GM21515 (cell line): Measurements from ENCODE around the gene CENPU.

Source experiments
- ATAC-seq: cut with Tn5 transposase; IDR thresholded peaks from one replicate; pipeline ENCODE4 v1.9.1; 2021; ENCODE audit not compliant: unreplicated experiment

Gene CENPU

DNA sequence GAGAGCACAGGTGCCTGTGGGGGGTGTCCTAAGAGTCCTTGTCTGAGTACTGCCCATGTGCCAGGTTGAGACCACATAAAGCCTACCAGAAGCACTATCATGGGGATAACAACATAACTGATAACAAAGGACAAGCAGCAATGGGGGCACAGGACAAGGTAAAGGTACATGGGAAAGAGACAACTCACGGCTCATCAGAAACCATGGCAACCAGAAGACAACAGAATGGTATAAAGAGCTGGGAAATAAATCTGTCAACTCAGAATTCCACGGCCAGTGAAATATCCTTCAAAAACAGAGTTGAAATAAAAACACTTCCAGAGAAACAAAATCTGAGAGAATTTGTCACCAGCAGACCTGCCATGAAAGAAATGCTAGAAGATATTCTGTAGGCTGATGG lies 20.0 kb downstream of the CENPU start:
- no peak for ATAC-seq

DNA sequence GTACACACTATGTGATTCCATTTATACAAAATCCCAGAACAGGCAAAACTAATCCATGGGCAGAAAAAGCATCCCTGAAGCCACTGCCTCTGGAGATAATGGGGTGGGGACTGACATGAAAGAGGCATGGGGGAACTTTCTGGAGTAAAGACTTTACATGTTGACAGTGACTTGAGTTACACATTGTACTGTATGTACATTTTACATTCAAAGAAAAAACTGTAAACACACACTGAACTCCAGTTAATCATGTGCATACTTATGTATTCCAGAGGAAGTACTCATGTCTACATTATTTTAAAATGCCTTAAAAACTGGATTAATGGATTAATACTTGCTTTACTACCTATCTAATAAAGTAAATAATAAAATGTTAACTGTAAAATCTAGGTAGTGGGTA lies 21.6 kb downstream of the CENPU start:
- ATAC-seq, result no peak

DNA sequence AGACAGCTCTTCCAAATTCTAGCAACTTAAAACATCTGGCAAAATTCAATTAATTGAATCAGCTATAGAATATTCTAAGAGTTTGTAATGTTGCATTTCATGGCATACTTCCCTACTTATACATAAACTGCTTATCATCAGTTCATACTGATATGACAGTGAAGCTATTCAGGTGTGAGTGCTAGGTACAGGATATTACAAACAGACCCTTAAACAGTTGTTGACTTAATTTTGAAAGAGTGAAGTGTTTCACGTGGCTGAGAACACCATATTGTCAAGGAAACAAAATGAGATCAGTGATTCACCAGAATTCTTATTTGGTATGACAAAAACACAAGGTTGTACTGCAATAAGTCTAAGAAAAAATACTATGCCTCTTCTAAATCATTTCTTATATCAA lies 27.4 kb downstream of the CENPU start:
- no peak for ATAC-seq

DNA sequence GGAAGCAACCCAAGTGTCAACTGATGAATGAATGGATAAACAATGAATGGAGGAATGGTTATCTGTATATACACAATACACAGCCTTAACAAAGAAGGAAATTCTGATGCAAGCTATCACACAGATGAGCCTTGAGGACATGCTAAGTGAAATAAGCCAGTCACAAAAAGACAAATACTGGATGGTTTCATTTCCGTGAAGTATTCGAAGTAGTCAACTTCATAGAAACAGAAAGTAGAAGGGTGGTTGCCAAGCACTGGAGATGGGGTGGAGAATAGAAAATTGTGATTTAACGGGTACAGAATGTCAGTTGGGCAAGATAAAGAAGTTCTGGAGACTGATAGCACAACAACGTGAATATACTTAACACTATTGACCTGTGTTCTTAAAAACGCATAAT lies 28.2 kb downstream of the CENPU start:
- ATAC-seq, result no peak

DNA sequence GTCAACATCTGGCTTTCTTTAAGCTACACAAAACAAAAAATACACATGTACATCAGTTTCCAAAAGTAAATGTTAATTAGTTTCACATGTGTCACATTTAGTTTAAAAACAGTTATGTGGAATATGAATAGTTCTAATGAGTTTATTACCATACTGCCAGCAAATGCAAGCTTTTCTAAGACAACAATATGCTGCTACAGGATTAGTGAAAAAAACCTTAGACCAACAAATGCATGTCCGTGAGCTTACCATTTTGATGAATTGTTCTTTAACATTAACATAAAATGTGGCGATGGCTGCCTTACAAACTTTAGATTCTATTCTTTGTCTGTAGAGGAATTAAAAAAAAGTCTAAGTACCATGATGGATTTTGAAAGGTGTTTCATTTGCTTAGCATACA lies 31.8 kb downstream of the CENPU start:
- no peak for ATAC-seq

DNA sequence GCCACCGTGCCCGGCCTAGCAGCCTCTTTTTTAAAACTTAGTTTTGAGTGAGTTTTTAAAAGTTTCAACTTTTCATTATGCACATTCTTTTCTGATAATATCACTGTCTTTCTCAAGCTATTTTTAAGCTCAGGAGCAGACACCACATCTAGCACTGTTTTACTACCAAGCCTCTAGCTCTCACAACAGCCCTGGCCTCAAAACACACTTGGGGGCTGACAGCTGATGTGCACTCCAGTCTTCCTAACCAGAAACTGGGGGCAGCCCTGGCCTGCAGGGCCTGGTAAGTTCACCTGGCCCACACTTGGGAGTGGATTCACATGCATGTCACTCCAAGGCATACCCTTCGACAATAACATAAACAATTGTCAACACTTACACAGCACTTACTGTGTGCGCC lies 34.0 kb downstream of the CENPU start:
- no peak for ATAC-seq

DNA sequence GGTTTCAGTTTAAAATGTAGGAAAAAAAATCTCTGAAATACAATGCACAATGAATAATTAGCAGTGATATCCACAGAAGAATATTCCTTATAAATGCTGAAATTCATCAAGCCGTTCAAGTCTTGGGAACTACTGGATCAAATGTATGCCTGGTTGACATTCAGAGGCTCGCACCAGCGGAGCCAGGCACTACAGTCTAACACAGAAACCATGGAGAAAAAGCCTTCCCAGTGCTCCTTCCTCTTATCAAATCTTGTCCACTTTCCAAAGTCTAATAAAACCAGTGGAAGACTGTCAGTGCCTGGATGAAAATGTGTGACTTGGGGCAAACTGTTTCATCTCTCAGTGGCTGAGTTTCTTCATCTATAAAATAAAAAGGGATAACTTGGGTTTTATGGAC lies 35.9 kb downstream of the CENPU start:
- no peak for ATAC-seq

DNA sequence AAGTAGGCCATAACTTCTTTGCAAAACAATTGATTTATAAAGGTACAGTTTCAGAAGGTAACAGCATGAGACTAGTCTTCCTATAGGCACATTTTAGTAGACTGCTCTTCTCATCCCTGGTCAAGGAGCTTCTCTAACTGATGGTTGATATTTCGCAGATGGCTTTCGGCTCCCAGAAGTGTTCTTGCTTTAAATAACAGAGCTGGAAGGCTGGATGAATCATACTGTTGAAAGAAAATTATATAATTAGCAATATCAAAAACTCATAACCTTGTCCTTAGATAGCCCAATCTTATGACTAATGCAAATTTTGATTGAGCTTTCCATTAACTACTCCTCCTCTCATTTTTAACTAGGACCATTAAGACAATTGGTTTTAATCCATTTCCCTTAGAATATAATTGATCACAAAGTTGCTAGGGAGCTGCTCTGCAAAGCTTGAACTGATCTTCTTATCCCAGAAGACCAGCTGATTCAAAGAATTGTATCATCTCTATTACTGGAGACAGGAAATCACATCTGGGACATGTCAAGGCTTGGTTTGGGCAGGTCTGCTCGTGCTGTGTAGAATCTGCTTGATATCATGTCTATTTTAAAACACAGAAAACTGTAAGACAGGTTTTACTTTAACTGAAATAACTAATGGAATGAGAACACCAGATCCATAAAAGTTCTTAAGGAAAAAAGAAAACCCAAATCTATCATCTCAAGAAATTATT lies 38.6 kb downstream of the CENPU start:
- ATAC-seq, result no peak

DNA sequence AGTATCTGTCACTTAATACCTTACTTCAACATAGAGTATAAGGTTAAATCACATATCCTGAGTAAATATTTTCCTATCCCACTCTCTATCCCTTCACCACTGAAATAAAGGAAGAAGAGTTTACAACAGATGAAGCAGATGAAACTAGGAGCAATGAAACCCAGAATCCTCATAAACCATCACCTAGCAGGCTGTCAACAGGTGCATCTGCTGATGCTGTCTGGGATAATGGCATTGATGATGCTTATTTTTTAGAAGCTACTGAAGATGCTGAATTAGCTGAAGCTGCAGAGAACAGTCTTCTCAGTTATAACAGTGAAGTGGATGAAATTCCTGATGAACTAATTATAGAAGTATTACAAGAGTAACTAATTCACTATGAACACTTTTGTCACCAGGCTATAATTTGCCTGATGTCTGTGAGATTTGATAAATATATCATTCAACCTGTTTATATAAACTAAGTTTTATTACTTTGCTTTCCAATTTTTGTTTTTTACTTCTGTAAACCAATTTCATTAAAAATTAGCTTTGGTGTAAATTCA lies 39.4 kb downstream of the CENPU start:
- ATAC-seq, result no peak

DNA sequence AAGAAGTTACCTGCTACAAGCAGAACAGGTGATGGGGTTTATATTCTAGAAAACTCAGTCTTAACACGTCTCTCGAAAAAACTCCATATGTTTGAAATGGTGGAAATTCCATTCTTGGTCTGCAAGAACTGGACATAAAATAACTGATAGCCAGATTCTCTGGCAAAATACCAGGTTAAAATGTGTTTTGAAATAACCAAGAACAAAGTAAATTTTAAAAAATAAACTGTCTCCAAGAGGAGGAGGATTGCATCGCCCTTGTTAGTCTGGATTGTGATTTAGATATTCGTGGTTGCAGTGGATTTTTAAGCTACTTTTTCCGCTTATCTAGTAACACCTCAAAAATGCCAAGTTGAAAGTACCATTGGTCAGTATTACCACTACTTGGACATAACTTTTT lies 40.8 kb downstream of the CENPU start:
- no peak for ATAC-seq

DNA sequence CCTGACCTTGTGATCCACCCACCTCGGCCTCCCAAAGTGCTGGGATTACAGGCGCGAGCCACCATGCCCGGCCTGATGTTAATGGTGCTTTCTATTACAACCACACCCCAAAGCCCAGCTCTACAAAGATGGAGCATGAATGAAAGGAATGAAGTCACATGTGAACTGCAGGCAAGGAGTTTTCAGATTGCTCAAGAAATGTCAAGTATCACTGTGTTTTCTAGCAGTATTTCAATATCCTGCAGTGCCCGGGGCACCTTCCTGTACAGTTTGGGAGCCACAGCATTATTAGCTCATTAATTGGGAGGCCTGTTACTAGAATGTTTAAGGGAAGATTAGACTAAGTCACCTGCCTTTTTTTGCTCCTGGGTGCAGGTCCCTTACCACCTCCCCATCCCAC lies 44.2 kb downstream of the CENPU start:
- ATAC-seq, result no peak

DNA sequence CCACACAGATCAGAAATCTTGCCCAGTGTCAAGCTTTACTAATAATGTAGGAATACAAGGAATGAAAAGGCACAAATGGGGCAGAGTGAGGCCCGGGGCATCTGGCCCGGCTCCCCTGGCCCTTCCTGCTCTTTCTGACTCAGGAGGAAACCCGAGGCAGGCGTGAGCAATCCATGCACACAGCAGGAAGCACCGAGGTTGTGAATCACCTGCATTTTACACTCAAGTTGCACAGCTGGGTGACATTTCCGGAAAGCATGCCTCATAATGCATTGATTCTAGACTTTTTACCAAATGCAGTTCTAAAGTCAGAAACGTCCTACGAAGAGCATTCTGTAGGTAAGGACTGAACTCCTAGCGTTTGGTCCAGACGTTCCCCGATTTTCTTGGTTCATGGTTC lies 45.4 kb downstream of the CENPU start:
- ATAC-seq, result no peak

DNA sequence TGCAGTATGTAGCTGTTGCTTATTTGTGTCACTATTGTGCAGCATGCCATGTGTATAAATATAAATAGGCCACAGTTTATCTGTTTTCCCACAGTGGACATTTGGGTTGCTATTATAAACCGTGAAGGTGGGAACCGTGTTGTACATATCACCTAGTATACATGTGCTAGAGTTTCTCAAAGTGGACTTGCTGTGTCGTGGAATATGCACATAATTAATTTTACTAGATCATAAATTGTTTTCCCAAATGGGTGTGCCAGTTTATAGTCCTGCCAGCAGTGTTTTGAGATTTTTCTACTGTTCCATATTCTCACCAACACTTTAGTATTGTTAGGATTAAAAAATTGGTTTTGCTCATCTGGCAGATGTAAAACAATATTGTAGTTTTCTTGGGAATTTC lies 45.9 kb downstream of the CENPU start:
- ATAC-seq, result no peak

DNA sequence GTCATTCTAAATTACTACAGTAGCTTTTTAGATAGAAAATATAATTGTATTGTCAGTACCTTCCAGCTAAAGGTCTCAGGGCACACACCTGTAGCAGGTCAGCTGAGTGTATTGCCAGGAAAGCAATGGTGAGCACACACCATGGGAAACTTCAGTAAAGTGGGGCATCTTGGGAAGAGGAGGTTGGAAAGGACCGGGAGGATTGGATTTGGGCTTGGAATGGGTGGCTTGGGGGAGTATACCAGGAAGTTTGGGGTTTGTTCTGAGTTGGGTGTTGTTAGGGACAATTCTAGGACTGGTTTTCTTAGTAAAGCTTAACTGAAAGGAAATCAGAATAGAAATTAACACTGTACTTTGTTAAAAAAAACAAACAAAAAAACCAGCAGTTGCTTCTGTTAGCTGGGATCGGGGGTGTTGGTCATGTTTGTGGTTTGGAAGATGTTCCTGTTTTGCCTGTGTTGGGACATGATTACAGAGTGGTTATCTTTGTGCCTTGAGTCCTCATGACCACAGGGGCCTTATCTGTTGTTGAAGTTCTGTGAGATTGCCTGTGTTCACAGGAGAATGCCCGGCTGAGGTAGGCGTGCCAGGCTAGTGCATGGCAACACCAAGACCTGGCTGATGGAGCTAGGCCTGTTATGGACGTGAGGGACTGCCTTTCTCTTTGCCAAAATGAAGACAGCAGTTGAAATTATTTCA lies 49.3 kb downstream of the CENPU start:
- ATAC-seq, result no peak

DNA sequence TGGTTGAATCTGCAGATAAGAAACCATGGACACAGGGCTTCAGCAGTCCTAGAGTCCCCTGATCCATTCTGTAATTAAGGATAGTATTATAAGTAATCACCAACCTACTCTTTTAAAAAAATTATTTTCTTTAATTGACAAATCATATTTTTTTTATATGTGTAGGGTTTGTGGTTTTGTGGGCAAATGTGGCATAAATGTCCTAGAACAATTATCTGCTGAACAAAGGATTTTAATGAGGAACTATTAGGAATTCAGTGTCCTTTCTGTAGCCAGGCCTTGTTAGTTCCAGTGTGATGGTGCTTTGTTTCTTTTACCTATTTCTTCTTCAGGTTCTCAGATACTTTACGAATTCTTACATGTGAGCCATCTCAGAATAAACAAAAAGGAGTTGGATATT lies 52.0 kb downstream of the CENPU start:
- ATAC-seq, result no peak

DNA sequence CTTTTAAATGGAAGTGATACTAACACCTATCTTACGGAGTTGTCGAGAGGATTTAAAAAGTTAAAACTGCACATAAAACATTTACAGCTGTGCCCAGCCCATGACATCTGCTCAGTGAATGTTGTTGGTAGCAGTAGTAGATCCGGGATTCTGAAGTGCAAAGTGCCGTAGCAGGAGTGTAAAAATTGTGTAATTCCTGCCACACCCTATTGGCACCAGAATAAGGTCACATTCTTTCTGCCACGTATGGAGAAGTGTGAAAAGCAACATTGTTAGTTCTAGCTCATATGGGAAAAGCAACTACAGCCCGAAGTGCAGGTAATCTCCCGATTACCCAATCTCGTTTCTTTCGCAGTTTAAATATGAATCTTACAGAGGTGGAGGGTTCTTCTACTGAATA lies 53.2 kb downstream of the CENPU start:
- ATAC-seq, result no peak

DNA sequence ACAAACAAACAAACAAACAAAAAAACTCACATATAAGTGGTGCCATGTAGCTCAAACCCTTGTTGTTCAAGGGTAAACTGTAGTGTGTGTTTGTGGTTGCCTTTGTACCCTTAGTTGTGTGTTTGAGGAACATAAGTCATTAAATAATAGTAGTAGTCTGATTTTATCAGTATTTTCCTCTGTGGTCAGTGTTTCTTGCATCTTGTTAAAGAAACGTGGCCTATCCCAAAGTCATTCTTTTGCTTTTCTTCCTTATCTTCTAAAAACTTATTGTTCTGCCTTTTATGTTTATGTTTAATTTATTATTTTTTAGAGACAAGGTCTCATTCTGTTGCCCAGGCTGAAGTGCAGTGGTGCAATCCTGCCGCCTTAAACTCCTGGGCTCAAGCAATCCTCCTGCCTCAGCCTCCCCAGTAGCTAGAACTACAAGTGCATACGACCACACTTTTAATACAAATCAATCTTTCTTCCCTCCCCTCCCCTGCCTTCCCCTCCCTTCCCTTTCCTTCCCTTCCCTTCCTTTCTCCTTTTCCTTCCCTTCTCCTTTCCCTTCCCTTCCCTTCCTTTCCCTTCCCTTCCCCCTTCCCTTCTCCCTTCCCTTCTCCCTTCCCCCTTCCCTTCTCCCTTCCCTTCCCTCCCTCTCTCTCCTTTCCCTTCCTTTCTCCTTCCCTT lies 57.9 kb downstream of the CENPU start:
- no peak for ATAC-seq

DNA sequence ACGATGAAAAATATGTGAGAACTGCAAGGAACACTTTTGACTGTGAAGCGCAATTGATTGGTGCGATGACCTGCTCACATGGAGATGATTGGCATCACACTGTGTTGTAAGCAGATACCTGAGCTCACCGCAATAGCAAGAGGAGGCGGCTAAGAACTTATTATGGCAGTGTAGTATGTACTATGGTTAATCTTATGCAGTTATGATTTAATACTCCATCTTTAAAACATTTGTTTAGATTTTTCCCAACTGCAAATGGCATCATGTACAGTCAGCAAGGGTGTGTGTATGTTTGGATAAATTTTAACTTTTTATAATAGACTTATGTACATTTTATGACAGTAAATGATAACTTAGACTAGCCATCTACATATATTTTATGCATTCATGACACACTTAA lies 58.9 kb downstream of the CENPU start:
- ATAC-seq, result no peak

DNA sequence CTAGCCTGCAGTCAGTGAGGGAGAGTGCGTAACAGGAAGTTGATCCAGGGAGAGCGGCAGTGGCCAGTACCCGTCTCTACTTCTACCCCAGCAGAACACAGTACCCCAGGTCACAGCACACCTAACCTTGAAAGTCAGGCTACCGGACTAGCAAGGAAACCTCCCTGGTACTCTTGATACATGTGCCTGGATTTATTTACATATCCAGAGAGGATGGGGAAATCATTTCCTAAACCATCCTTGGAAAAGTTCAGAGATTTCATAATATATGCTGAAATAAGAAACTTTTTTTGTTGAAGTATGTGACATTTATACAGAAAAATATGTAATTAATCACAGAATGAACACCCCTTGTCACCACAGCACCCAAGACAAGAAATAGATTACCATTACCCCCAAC lies 59.9 kb downstream of the CENPU start:
- no peak for ATAC-seq

DNA sequence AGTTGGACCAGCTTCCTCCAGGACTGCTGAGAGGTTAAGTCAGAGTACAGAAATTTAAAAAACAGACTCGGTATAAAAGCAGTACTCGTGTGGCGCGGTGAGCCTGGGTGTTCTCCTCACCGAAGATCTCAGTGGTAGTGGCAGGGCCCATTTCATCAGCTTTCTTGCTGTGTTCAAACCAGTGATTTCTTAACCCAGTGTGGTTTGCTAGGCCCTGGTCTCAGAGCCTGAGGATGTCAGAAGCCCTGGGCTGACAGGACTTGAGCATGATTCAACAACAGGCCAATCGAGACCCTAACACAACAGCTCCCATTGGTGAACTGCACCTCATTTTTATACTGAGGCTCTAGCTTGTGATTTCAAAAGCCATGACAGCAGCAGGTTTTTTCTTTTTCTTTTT lies 61.2 kb downstream of the CENPU start:
- ATAC-seq, result no peak

DNA sequence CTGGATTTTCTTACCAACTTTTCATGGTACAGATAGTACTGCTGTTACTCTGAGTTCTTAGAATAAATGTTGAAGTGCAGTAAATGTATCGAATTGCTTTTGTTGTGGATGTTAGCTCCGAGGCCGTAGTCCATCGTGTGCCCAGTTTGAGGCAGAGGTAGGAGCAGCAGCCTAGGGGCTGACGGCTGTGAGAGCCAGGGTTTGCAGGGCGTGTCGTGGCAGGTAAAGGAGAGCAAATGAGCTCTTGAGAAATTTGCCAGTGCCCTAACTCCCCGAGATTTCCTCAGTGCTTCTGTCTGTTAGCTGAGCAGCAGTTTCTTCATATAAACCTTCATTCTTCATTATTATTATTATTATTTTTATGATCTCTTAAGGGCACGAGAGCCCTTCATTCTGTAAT lies 62.8 kb downstream of the CENPU start:
- ATAC-seq, result no peak

DNA sequence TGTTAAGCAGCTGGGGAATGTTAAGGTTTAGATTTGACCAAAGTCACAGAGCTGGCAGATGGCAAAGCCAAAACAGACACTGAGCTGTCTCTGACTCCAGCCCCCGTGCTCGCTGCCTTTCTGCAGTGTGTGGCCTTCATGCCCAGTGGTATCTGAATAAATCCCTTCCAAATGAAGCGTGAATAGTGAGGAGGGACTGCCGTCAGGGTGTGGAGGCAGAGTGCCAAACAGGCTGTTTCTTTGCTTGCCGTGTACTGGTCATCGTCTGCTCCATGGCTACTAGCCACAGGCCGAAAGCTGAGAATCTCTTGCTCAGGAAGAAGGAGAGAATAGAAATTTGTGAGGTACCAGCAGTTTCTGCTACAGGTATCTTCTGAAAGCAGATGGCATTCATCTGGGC lies 64.6 kb downstream of the CENPU start:
- no peak for ATAC-seq
